HG02885 (cell line): Measurements from ENCODE around the gene RAP1GDS1.
"Not testable (repeated sequence)": the region's sequence is repeated elsewhere in the genome, so short reads cannot be mapped to it uniquely, and the experiment has no call there.

Source experiments
- ATAC-seq: cut with Tn5 transposase; IDR thresholded peaks from one replicate; pipeline ENCODE4 v1.9.1; 2021; ENCODE audit warnings: mild to moderate bottlenecking; ENCODE audit not compliant: unreplicated experiment, poor library complexity

Gene RAP1GDS1

GRCh38 chr4:98423009-98423408, 161.8 kb downstream of the RAP1GDS1 start:
- no peak for ATAC-seq

GRCh38 chr4:98430708-98431403, 169.7 kb downstream of the RAP1GDS1 start:
- no peak for ATAC-seq

DNA sequence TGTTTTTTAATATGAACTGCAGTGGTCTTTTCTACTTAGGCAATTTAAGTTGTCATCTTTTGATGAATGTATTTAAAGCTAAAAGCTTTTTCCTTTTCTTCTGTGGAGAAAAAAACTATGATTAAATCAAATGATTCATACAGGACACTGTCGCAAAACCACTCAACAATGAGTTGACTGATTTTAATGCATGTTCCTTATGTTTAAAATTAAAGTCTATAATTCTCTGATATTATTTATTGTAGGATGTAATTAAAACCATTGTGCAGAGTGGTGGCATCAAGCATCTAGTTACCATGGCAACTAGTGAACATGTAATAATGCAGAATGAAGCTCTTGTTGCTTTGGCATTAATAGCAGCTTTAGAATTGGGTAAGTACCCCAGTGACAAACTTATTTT, 172.5 kb downstream of the RAP1GDS1 start:
- ATAC-seq: no peak

GRCh38 chr4:98434816-98435215, 173.6 kb downstream of the RAP1GDS1 start:
- ATAC-seq: no peak

- ATAC-seq: no peak
These were observed 183.2 kb downstream of the RAP1GDS1 start for GRCh38 chr4:98444371-98444770.

GRCh38 chr4:98446499-98447375, 185.6 kb downstream of the RAP1GDS1 start:
- ATAC-seq: peak; percentile 86

GRCh38 chr4:98447648-98448047, 186.5 kb downstream of the RAP1GDS1 start:
- ATAC-seq: no peak

- ATAC-seq: no peak
These were observed 187.7 kb downstream of the RAP1GDS1 start for GRCh38 chr4:98448908-98449307.

- ATAC-seq: no peak
These were observed 190.9 kb downstream of the RAP1GDS1 start for GRCh38 chr4:98452091-98452490.

- ATAC-seq: not testable (repeated sequence)
These were observed 196.2 kb downstream of the RAP1GDS1 start for GRCh38 chr4:98457422-98457821.

DNA sequence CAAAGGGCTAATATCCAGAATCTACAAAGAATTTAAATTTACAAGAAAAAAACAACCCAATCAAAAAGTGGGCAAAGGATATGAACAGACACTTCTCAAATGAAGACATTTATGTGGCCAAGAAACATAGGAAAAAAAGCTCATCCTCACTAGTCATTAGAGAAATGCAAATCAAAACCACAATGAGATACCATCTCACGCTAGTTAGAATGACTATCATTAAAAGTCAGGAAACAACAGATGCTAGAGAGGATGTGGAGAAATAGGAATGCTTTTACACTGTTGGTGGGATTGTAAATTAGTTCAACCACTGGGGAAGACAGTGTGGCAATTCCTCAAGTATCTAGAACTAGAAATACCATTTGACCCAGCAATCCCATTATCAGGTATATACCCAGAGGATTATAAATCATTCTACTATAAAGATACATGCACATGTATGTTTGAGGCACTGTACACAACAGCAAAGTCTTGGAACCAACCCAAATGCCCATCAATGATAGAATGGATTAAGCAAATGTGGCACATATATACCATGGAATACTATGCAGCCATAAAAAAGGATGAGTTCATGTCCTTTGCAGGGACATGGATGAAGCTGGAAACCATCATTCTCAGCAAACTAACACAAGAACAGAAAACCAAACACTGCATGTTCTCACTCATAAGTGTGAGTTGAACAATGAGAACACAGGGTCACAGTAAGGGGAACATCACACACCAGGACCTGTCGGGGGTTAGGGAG, 200.1 kb downstream of the RAP1GDS1 start:
- ATAC-seq: not testable (repeated sequence)

DNA sequence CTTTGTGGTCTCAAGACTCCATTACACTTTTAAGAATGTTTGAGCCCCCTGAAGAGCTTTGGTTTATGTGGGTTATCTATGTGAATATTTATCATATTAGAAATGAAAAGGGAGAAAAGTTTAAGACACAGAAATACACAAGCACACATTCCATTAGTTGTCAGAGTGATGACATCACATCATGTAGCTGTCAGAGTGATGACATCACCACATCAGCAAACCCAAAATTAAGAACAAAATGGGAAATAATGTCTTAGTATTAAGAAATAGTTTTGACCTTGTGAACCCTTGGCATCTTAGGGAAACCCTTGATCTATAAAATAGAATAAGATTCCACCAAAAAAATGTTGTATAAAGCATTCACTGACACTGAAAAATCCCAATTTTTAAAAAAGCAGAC, 201.3 kb downstream of the RAP1GDS1 start:
- ATAC-seq: no peak

GRCh38 chr4:98466868-98467599, 205.8 kb downstream of the RAP1GDS1 start:
- peak; percentile 3 for ATAC-seq

DNA sequence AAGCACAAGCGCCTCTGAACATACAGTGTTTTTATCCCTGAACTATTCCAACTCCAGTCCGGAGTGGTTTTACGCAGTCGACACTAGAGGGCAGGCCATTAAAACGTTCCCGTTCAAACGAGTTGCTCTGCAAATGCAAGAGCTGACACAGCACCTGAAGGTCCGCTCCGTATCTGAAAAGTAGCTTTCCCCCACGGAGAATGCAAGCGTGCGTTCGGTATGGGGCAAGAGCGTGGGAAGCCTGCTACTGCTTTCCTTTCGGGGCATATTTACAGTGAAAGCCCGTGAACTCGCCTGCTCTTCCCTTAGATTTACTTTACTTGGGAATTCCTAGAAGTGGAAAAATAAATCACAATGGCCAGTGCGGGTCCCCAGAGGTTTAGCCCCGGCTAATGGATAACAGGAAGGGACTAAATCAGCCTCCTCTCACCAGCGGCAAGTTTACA, 206.5 kb downstream of the RAP1GDS1 start:
- peak; percentile 98 for ATAC-seq

- ATAC-seq: no peak
These were observed 207.5 kb downstream of the RAP1GDS1 start for GRCh38 chr4:98468709-98469108.

DNA sequence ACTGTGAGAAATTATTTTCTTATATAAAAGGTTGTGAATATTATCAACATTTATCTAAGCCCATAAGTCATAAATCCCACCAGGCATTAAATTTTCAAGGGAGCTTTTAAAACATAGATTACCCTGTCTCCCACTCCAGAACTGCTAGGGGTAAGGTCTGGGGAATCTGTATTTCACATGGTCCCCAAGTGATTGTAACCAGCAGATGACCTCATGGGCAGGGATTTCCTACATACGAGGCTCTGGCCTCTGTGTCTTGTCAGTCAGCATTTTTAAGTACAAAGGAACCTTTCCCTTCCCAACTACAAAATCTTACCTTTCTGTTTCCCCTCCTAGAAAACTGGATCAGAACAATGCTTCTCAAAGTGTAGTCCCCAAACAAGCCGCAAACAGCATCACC, 208.6 kb downstream of the RAP1GDS1 start:
- ATAC-seq: no peak

DNA sequence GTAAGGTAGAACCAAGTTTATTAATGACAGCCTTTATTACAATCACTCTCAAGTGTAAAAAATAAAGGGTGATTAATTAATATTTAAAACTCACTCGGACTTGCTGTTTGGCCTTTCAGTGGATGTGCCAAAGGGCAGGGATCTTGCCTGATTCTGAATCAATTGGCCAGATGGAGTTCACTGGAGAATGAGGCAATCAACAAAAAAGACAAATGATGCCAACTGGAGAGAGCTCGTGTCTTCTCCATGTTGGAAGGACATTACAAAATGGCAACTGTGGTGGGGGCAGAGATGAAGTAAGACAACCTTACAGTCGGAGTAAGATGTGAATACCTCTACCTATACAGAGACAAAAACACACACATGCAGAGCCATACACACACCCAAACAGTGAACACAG, 209.2 kb downstream of the RAP1GDS1 start:
- no peak for ATAC-seq

GRCh38 chr4:98470831-98471230, 209.6 kb downstream of the RAP1GDS1 start:
- ATAC-seq: no peak

DNA sequence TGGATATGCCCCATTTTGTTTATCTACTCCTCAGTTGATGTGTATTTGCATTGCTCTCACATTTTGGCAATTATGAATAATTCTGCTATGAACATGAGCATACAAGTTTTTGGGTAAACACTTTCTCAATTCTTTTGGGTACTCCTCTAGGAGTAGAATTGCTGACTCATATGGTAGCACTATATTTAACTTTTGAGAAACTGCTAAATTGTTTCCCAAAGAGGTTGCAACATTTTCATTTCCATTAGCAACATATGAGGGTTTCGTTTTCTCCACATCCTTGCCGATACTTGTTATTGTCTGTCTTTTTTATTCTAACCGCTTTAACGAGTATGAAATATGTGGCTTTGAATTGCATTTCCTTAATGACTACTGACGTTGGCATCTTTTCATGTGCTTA, 211.9 kb downstream of the RAP1GDS1 start:
- no peak for ATAC-seq

DNA sequence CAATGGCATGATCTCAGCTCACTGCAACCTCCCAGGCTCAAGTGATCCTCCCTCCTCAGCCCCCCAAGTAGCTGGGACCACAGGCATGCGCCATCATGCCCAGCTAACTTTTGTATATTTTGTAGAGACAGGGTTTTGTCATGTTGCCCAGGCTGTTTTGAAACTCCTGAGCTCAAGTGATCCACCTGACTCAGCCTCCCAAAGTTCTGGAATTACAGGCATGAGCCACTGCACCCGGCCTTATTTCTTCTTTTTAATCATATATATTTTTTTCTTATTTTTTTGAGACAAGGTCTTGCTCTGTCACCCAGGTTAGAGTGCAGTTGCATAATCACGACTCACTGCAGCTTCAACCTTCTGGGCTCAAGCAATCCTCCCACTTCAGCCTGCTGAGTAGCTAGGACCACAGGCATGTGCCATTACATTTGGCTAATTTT, 213.2 kb downstream of the RAP1GDS1 start:
- ATAC-seq: no peak
